Hepatocyte (in vitro differentiated cells): ENCODE measurements around the gene CUX1. TPM values are rescaled to one million over a fixed set of nuclear protein-coding genes. Genes with fewer than 3 reads are reported as not detected.

Experiments
- DNase-seq: peaks from one replicate; pipeline ENCODE4 v3.0.0-alpha.2; 2016; ENCODE audit warnings: low spot score
- H2AFZ ChIP-seq: fragments of 200-600 bp; sonication (generic); 2 replicates; pipeline ENCODE4 v1.6.0; 2016; ENCODE audit warnings: antibody characterized with exemption, mild to moderate bottlenecking
- H3K27ac ChIP-seq: fragments of 200-600 bp; sonication (generic); 2 replicates; pipeline ENCODE4 v1.5.1; 2016; ENCODE audit warnings: mild to moderate bottlenecking
- H3K27me3 ChIP-seq: fragments of 200-600 bp; sonication (generic); 2 replicates; pipeline ENCODE4 v1.6.1; 2016
- H3K36me3 ChIP-seq: fragments of 200-600 bp; sonication (generic); replicated peaks from 2 replicates; pipeline ENCODE4 v1.5.1; 2016; ENCODE audit warnings: low read depth; ENCODE audit not compliant: insufficient read depth
- H3K4me1 ChIP-seq: fragments of 200-600 bp; sonication (generic); 2 replicates; pipeline ENCODE4 v1.5.1; 2016; ENCODE audit warnings: mild to moderate bottlenecking, moderate library complexity; ENCODE audit not compliant: insufficient read depth
- H3K4me2 ChIP-seq: fragments of 200-600 bp; sonication (generic); 2 replicates; pipeline ENCODE4 v1.6.0; 2016
- H3K4me3 ChIP-seq: fragments of 200-600 bp; sonication (generic); 2 replicates; pipeline ENCODE4 v1.5.1; 2016; ENCODE audit warnings: mild to moderate bottlenecking
- H3K79me2 ChIP-seq: fragments of 200-600 bp; sonication (generic); 2 replicates; pipeline ENCODE4 v1.6.0; 2017; ENCODE audit warnings: mild to moderate bottlenecking
- H3K9me2 ChIP-seq: fragments of 200-600 bp; sonication (generic); replicated peaks from 2 replicates; pipeline ENCODE4 v1.6.0; 2017; ENCODE audit warnings: mild to moderate bottlenecking; ENCODE audit not compliant: insufficient read depth
- H3K9me3 ChIP-seq: fragments of 200-600 bp; sonication (generic); 2 replicates; pipeline ENCODE4 v1.5.1; 2016; ENCODE audit warnings: low read depth, mild to moderate bottlenecking
- H4K20me1 ChIP-seq: fragments of 200-600 bp; sonication (generic); 2 replicates; pipeline ENCODE4 v1.6.0; 2016; ENCODE audit warnings: mild to moderate bottlenecking; ENCODE audit not compliant: insufficient read depth, poor library complexity, severe bottlenecking
- EZH2 ChIP-seq: fragments of 200-600 bp; sonication (generic); IDR thresholded peaks from 2 replicates; pipeline ENCODE4 v1.6.1; 2016; ENCODE audit warnings: antibody characterized with exemption, mild to moderate bottlenecking, borderline replicate concordance
- EZH2phosphoT487 ChIP-seq: fragments of 200-600 bp; sonication (generic); IDR thresholded peaks from one replicate; pipeline ENCODE4 v1.6.1; 2018; ENCODE audit warnings: antibody characterized with exemption, mild to moderate bottlenecking, low read depth, moderate library complexity; ENCODE audit not compliant: unreplicated experiment, severe bottlenecking
- WGBS: methylation state at CpG from one replicate; pipeline ENCODE4 v1.1.6; 2016; ENCODE audit warnings: low lambda C conversion rate; ENCODE audit errors: missing lambda C conversion rate; 5-methylcytosine and 5-hydroxymethylcytosine counted together
- polyA plus RNA-seq: library from polyadenylated mRNA; unstranded; fragments of >200 nt; fragmentation: Nextera tagmentation; extraction: Ambion mirVana; gene quantifications from 2 replicates; pipeline ENCODE4 v1.2.1, GENCODE V29; 2016
- total RNA-seq: library from RNA; depleted of rRNA; stranded (reverse); fragments of >200 nt; gene quantifications from 2 replicates; pipeline ENCODE4 v1.2.3, GENCODE V29; 2014
- TF ChIP-seq, protein P1 (sequence below): fragments of 200-600 bp; sonication (generic); IDR thresholded peaks from 2 replicates; pipeline ENCODE4 v1.5.1; 2016; ENCODE audit warnings: antibody characterized with exemption, mild to moderate bottlenecking; ENCODE audit not compliant: poor library complexity

CUX1 gene
- total and polyA plus RNA-seq, 2 experiments from 2014 or later = 60.1 to 76.8 TPM

DNA sequence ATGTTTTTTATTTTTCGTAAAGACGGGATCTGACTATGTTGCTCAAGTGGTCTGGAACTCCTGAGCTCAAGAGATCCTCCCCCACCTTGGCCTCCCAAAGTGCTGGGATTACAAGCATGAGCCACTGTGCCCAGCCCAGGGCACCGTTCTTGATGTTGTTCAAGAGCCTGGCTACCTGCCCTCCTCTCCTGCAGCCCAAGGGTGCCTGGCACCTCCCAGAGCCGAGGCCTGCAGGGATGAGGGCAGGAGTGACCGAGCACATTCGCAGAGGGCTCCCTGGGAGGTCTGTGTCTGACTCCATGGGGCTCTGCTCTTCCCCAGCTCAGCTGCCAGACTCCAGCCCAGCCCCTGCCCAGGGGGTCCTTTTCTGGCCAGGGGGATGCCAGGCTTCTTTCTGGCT, 484.6 kb downstream of the CUX1 start:
- TF ChIP-seq, protein P1, sequence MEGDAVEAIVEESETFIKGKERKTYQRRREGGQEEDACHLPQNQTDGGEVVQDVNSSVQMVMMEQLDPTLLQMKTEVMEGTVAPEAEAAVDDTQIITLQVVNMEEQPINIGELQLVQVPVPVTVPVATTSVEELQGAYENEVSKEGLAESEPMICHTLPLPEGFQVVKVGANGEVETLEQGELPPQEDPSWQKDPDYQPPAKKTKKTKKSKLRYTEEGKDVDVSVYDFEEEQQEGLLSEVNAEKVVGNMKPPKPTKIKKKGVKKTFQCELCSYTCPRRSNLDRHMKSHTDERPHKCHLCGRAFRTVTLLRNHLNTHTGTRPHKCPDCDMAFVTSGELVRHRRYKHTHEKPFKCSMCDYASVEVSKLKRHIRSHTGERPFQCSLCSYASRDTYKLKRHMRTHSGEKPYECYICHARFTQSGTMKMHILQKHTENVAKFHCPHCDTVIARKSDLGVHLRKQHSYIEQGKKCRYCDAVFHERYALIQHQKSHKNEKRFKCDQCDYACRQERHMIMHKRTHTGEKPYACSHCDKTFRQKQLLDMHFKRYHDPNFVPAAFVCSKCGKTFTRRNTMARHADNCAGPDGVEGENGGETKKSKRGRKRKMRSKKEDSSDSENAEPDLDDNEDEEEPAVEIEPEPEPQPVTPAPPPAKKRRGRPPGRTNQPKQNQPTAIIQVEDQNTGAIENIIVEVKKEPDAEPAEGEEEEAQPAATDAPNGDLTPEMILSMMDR = no peak
- no peak for TF ChIP-seq EZH2phosphoT487
- no peak for TF ChIP-seq EZH2
- H3K27ac ChIP-seq = no peak overlapping the region
- H3K9me2 ChIP-seq = no peaks in the 10 kb centered on the region
- no peaks in the 10 kb centered on the region for H3K9me3 ChIP-seq
- no peaks in the 10 kb centered on the region for H4K20me1 ChIP-seq
- DNase-seq = no peak
- peaks cover 5% of the 10 kb centered on the region for H3K4me1 ChIP-seq
- H3K79me2 ChIP-seq = no peaks in the 10 kb centered on the region
- no peaks in the 10 kb centered on the region for H3K36me3 ChIP-seq
- no peak overlapping the region for H3K4me2 ChIP-seq
- H3K4me3 ChIP-seq = no peak overlapping the region
- H2AFZ ChIP-seq = no peak overlapping the region
- 91% methylated on average over 6 of the region's 6 CpGs for WGBS
- H3K27me3 ChIP-seq = no peaks in the 10 kb centered on the region

DNA sequence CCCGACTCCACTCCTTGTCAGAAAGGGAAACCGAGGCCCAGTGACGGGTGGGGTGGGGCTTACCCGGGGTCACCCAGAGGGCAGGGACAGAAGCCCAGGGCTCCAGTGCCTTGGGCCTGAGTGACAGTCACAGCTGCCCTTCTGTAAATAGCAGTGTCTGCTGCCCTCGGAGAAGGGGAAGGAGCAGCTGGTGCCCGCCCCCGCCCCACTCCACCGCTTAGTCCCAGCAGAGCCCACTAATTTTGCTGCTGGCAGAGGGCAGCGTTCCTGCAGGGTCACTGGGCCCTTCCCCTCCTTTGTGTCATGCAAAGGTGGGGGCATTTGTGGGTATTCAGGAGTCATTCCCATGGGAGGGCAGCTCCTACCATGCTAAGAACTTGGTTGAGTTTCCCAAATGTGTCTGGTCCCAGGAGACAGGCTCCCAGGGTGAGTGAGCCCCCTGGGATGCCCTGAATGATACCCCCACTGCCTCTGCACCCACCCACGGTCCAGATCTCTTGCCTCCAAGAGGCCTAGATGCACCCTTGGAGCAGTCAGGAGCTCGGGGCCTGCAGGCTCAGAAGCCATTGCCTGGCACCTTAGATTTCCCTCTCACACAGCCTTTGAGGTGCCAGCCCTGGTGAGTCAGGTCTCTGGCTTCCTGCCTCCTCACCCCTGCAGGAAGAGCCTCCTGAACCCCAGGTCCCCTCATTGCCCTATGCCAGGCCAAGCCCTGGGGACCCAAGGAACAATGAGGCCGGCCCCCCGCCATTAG, 486.4 kb downstream of the CUX1 start:
- Histone ChIP-seq H3K36me3 (no peaks in the 10 kb centered on the region), H3K4me3 (no peak overlapping the region), H2AFZ (no peak overlapping the region), H3K9me2 (no peaks in the 10 kb centered on the region), H3K27ac (no peak overlapping the region), H3K27me3 (no peaks in the 10 kb centered on the region), H4K20me1 (no peaks in the 10 kb centered on the region), H3K79me2 (no peaks in the 10 kb centered on the region), H3K4me1 (peaks cover 11% of the 10 kb centered on the region), H3K9me3 (no peaks in the 10 kb centered on the region), H3K4me2 (no peak overlapping the region)
- TF ChIP-seq EZH2 (no peak), EZH2phosphoT487 (no peak)
- TF ChIP-seq, protein P1 = no peak
- 88% methylated on average over 10 of the region's 13 CpGs for WGBS
- no peak for DNase-seq

DNA sequence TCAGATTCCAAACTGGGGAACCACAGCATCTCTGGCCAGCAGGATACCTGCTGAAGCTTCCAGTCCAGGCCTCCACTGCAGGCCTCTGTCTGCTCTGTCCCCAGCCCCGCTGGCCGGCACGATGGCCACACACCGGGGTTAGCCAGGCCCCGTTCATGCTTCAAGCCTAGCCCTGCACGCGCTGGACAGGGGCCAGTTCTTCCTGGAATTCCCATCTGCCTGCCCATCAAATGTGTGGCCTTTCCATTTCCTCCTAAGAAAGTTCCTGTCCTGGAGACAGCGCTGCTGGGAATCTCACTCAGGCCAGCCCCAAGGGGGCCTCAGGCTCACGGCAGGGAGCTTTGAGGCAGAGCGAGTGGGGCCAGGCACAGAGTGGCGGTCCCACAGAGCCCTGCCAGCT, 487.2 kb downstream of the CUX1 start:
- 71% methylated on average over 11 of the region's 11 CpGs for WGBS
- no peaks in the 10 kb centered on the region for H3K79me2 ChIP-seq
- no peak overlapping the region for H2AFZ ChIP-seq
- no peaks in the 10 kb centered on the region for H3K36me3 ChIP-seq
- no peaks in the 10 kb centered on the region for H3K9me2 ChIP-seq
- TF ChIP-seq EZH2phosphoT487 (no peak), EZH2 (no peak)
- TF ChIP-seq, protein P1 = no peak
- no peaks in the 10 kb centered on the region for H3K27me3 ChIP-seq
- H3K9me3 ChIP-seq = no peaks in the 10 kb centered on the region
- no peak for DNase-seq
- H3K27ac ChIP-seq = no peak overlapping the region
- H4K20me1 ChIP-seq = no peaks in the 10 kb centered on the region
- no peak overlapping the region for H3K4me2 ChIP-seq
- H3K4me1 ChIP-seq = peaks cover 11% of the 10 kb centered on the region
- no peak overlapping the region for H3K4me3 ChIP-seq
